Astrocyte (in vitro differentiated cells and primary cell): Measurements from ENCODE around the gene ABI1.

Source experiments
- CTCF ChIP-seq: IDR thresholded peaks from 2 replicates; pipeline ENCODE4 v1.5.1; 2011; ENCODE audit warnings: low read depth, mild to moderate bottlenecking, inconsistent platforms, low read length, moderate library complexity; ENCODE audit not compliant: insufficient read depth
- EZH2 ChIP-seq: IDR thresholded peaks from 2 replicates; pipeline ENCODE4 v1.6.1; 2012; ENCODE audit warnings: mild to moderate bottlenecking, low read length, inconsistent platforms; ENCODE audit not compliant: insufficient read depth

GRCh38 chr10:26776258-26776657, 84.5 kb downstream of the ABI1 start:
- TF ChIP-seq CTCF = no peak
- TF ChIP-seq EZH2 = no peak
